WTC11 (cell line): ENCODE results near the gene ANKRD17. TPM values are rescaled to one million over a fixed set of nuclear protein-coding genes. Genes with fewer than 3 reads are reported as not detected.
A peak's percentile ranks its signal among the peaks of the same experiment; 100 is the strongest.
"Not testable (repeated sequence)": the region's sequence is repeated elsewhere in the genome, so short reads cannot be mapped to it uniquely, and the experiment has no call there.

ENCODE experiments used
- ATAC-seq: fragments of 200-7000 bp; cut with Tn5 transposase; 2 replicates; pipeline ENCODE4 v1.10.0; 2021; ENCODE audit warnings: mild to moderate bottlenecking, moderate library complexity
- CTCF ChIA-PET: fragments of 300-600 bp; sonication (Branson Sonifier 250); formaldehyde crosslinking; loops from one replicate; lab custom pipeline; 2021; ENCODE audit warnings: antibody characterized with exemption; lab: Charles Lee
- POLR2A ChIA-PET: fragments of 350-600 bp; sonication (Branson Sonifier 250); formaldehyde crosslinking; loops from one replicate; lab custom pipeline; 2021; ENCODE audit warnings: antibody characterized with exemption; lab: Charles Lee
- DNase-seq: peaks from one replicate; pipeline ENCODE4 v3.0.0; 2021; ENCODE audit warnings: low spot score
- H3K27ac Mint-ChIP-seq: 2 replicates; pipeline ENCODE4 v1.8.0; 2021; ENCODE audit warnings: mixed read lengths
- H3K27me3 Mint-ChIP-seq: 2 replicates; pipeline ENCODE4 v1.8.0; 2021; ENCODE audit warnings: low read depth, mild to moderate bottlenecking, moderate library complexity, mixed read lengths
- H3K36me3 Mint-ChIP-seq: 2 replicates; pipeline ENCODE4 v1.8.0; 2021; ENCODE audit warnings: mixed read lengths
- H3K4me1 Mint-ChIP-seq: 2 replicates; pipeline ENCODE4 v1.8.0; 2022; ENCODE audit warnings: mixed read lengths
- H3K4me3 Mint-ChIP-seq: 2 replicates; pipeline ENCODE4 v1.8.0; 2021; ENCODE audit warnings: mild to moderate bottlenecking, moderate library complexity, mixed read lengths
- H3K9me3 Mint-ChIP-seq: 2 replicates; pipeline ENCODE4 v1.8.0; 2021; ENCODE audit warnings: mixed read lengths
- ARID4B ChIP-seq: sonication (generic); formaldehyde crosslinking; IDR thresholded peaks from 2 replicates; pipeline ENCODE4 v1.8.0; 2023; ENCODE audit warnings: missing genetic modification reagents, mild to moderate bottlenecking, borderline replicate concordance
- CREB1 ChIP-seq: sonication (generic); formaldehyde crosslinking; IDR thresholded peaks from 2 replicates; pipeline ENCODE4 v1.8.0; 2023; ENCODE audit warnings: mild to moderate bottlenecking, missing genetic modification reagents
- CTCF ChIP-seq: fragments of 200-600 bp; IDR thresholded peaks from 2 replicates; pipeline ENCODE4 v1.8.0; 2022; ENCODE audit warnings: antibody characterized with exemption
- HMGXB4 ChIP-seq: sonication (generic); formaldehyde crosslinking; IDR thresholded peaks from 2 replicates; pipeline ENCODE4 v1.8.1; 2023; ENCODE audit warnings: mild to moderate bottlenecking, moderate library complexity, missing genetic modification reagents
- NFE2L1 ChIP-seq: sonication (generic); formaldehyde crosslinking; IDR thresholded peaks from 2 replicates; pipeline ENCODE4 v1.8.1; 2023; ENCODE audit warnings: missing genetic modification reagents
- ZBTB21 ChIP-seq: sonication (generic); formaldehyde crosslinking; IDR thresholded peaks from 2 replicates; pipeline ENCODE4 v1.8.1; 2023; ENCODE audit warnings: mild to moderate bottlenecking, missing genetic modification reagents, borderline replicate concordance
- ZNF281 ChIP-seq: sonication (generic); formaldehyde crosslinking; IDR thresholded peaks from 2 replicates; pipeline ENCODE4 v1.8.0; 2023; ENCODE audit warnings: mild to moderate bottlenecking, missing genetic modification reagents
- total RNA-seq: library from RNA; stranded (reverse); gene quantifications from 3 replicates; pipeline ENCODE4 v1.2.3, GENCODE V29; 2021

The ANKRD17 gene
- total RNA-seq, 1 experiment from 2014 or later = 76.0 TPM

GRCh38 chr4:73258436-73258685, 237 bp downstream of the ANKRD17 start:
- no peak; the same call in 1 of the 2 replicates for ATAC-seq
- CTCF ChIA-PET = interaction anchor here (0.6 to 2.8 kb wide), 5 partner anchors 13 to 922 kb away, joined by 3 to 12 read pairs (median 3); no protein-coding TSS in a partner anchor
- POLR2A ChIA-PET = interaction anchor here (0.6 to 0.9 kb wide), 3 partner anchors 14 to 1493 kb away, joined by 3 read pairs; no protein-coding TSS in a partner anchor
- Mint-ChIP-seq H3K4me3 (peak overlapping the region; percentile 99), H3K27ac (peak overlapping the region; percentile 99; the same call in 1 of the 2 replicates), H3K36me3 (peaks cover 10% of the 10 kb centered on the region; the same call in 1 of the 2 replicates), H3K4me1 (peaks cover 33% of the 10 kb centered on the region), H3K9me3 (no peaks in the 10 kb centered on the region), H3K27me3 (no peaks in the 10 kb centered on the region)
- DNase-seq = no peak
- TF ChIP-seq ZBTB21 (CRISPR knock-in tag) (0 out of 2 replicates have a peak, but pooled peaks have one; percentile 25), HMGXB4 (CRISPR knock-in tag) (no peak)

GRCh38 chr4:73257651-73258435, 755 bp downstream of the ANKRD17 start:
- H3K9me3 Mint-ChIP-seq = no peaks in the 10 kb centered on the region
- CTCF ChIA-PET = interaction anchor here (0.6 to 2.8 kb wide), 8 partner anchors 12 to 922 kb away, joined by 3 to 12 read pairs (median 3); no protein-coding TSS in a partner anchor
- H3K36me3 Mint-ChIP-seq = peaks cover 15% of the 10 kb centered on the region; the same call in 1 of the 2 replicates
- peak overlapping the region; percentile 99 for H3K4me3 Mint-ChIP-seq
- peak overlapping the region; percentile 99 for H3K27ac Mint-ChIP-seq
- peaks cover 37% of the 10 kb centered on the region for H3K4me1 Mint-ChIP-seq
- no peak for DNase-seq
- peak; percentile 3 for ATAC-seq
- no peaks in the 10 kb centered on the region for H3K27me3 Mint-ChIP-seq
- POLR2A ChIA-PET = interaction anchor here (0.6 to 0.9 kb wide), 3 partner anchors 13 to 1493 kb away, joined by 3 read pairs; no protein-coding TSS in a partner anchor
- TF ChIP-seq ARID4B (CRISPR knock-in tag) (peak; percentile 69; the same call in 1 of the 2 replicates), ZNF281 (CRISPR knock-in tag) (no peak), CREB1 (CRISPR knock-in tag) (no peak)

- ATAC-seq (peak; percentile 29), DNase-seq (peak; percentile 43)
- TF ChIP-seq NFE2L1 (CRISPR knock-in tag) = no peak
- TF ChIP-seq CTCF = peak; percentile 43
- POLR2A ChIA-PET = no interaction called here
- Mint-ChIP-seq H3K36me3 (peaks cover 17% of the 10 kb centered on the region; the same call in 1 of the 2 replicates), H3K27me3 (no peaks in the 10 kb centered on the region), H3K9me3 (no peaks in the 10 kb centered on the region), H3K27ac (peak overlapping the region; percentile 99), H3K4me3 (peak overlapping the region; percentile 99), H3K4me1 (peaks cover 40% of the 10 kb centered on the region)
- CTCF ChIA-PET = interaction anchor here (0.5 to 2.8 kb wide), 10 partner anchors 12 to 219 kb away, joined by 3 to 12 read pairs (median 3); no protein-coding TSS in a partner anchor
Measured at GRCh38 chr4:73257234-73257633, 1.4 kb downstream of the ANKRD17 start.

- Mint-ChIP-seq H3K4me3 (peak overlapping the region; percentile 99), H3K36me3 (peaks cover 17% of the 10 kb centered on the region; the same call in 1 of the 2 replicates)
Measured at GRCh38 chr4:73255847-73256246, 2.8 kb downstream of the ANKRD17 start.

More at GRCh38 chr4:73255847-73256246, 2.8 kb downstream of the ANKRD17 start:
- H3K27ac Mint-ChIP-seq, H3K9me3 Mint-ChIP-seq, DNase-seq, ATAC-seq, H3K27me3 Mint-ChIP-seq, POLR2A ChIA-PET: not testable (repeated sequence)
- CTCF ChIA-PET = interaction anchor here (0.9 to 1.5 kb wide), 2 partner anchors 85 to 128 kb away, joined by 3 read pairs; no protein-coding TSS in a partner anchor
- H3K4me1 Mint-ChIP-seq = peaks cover 45% of the 10 kb centered on the region
